Measurements from ENCODE around the gene ITPRIPL2. TPM values are rescaled to one million over a fixed set of nuclear protein-coding genes. Genes with fewer than 3 reads are reported as not detected.

Gene ITPRIPL2
- total RNA-seq, 1 donor from 2014 or later = 12.9 TPM

Other genes with a start within 250 kb of the ITPRIPL2 start
- gene SMG1, start 187.6 kb upstream of the ITPRIPL2 start, total RNA-seq = 162 and 186 TPM in 2 replicates
- 0.07 TPM in 1 of 2 replicates, not detected in the other for gene TMC7, start 130.0 kb upstream of the ITPRIPL2 start, total RNA-seq
- gene COQ7, start 46.4 kb upstream of the ITPRIPL2 start, total RNA-seq = 12.2 and 14.8 TPM in 2 replicates
- not detected in 2 replicates for gene SYT17, start 54.3 kb downstream of the ITPRIPL2 start, total RNA-seq
- gene CLEC19A, start 171.8 kb downstream of the ITPRIPL2 start, total RNA-seq = not detected in 2 replicates

Measured in T-helper 1 cell treated with Interleukin-12 subunit alpha and Interleukin-12 subunit beta and Interleukin-4 antibody, amounts not matched to agents 30 ng/mL and 1 ng/mL, for 36 hours (primary cell).